Measurements from ENCODE around the gene TMCO4.

TMCO4 gene

DNA sequence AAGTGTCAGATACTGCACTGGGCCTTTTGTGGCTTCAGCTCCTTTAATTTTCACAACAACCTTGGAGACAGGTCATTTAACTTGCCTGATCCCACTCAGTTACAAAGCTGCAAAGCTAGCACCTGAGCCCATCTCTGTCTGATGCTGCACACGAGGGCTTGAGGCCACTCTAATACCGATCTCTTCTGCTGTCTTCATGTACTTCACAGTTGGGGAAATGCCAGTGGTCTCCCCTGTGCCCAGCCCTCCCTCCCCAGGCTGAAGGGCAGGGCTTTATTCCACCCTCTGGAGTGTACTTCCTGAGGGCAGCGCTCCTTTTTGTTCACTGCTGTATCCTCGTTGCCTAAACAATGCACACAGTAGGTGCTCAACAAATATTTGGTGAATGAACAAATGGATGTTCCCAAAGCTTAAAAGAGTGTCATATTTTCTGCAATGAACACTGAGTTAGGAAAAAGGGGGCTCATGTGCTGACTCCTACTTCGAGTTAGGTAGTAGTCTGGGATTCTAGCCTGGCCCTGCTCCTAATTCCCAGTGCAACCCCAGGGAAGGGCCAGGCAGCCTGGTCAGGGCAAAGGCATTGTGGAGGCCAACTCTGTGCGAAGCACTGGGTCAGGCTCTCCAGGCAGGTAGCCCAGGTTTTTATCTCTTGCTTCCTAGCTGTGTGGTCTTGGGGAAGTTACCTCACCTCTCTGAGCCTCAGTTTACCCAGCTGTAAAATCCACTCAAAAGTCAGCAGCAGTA, 1.1 kb downstream of the TMCO4 start:
- TF ChIP-seq ARNTL (CRISPR knock-in tag; IDR thresholded peaks at IDR 0.05; ENCODE audit: borderline replicate concordance, low read depth), result no peak
- TF ChIP-seq ZC3H10 (CRISPR knock-in tag; IDR thresholded peaks at IDR 0.05), result no peak
- no peak for TF ChIP-seq ZFP30 (CRISPR knock-in tag; IDR thresholded peaks at IDR 0.05)
- no peak for ATAC-seq

DNA sequence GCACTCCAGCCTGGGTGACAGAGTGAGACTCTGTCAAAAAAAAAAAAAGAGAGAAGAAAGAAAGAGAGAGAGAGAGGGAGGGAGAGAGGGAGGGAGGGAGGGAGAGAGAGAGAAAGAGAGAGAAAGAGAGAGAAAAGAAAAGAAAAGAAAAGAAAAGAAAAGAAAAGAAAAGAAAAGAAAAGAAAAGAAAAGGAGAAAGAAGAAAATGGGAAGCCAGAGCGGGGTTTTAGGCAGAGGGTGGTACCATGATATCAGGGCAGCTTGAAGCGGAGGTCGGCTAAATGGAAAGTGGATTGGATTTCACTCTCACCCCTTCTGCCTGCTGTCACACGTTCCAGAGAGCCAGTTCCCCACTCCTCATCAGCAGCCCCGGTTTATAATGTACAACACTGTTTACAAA, 1.9 kb downstream of the TMCO4 start:
- no peak for ATAC-seq
- TF ChIP-seq SNAI2 (CRISPR knock-in tag; IDR thresholded peaks at IDR 0.05), result no peak
- no peak for TF ChIP-seq ZFP30 (CRISPR knock-in tag; IDR thresholded peaks at IDR 0.05)
- TF ChIP-seq ZNF70 (CRISPR knock-in tag; IDR thresholded peaks at IDR 0.05), result no peak
- no peak for TF ChIP-seq TOX (CRISPR knock-in tag; IDR thresholded peaks at IDR 0.05; ENCODE audit: borderline replicate concordance)
- TF ChIP-seq ESRRG (CRISPR knock-in tag; IDR thresholded peaks at IDR 0.05), result no peak
- no peak for TF ChIP-seq ZFP3 (CRISPR knock-in tag; IDR thresholded peaks at IDR 0.05)
- no peak for TF ChIP-seq TCF4 (CRISPR knock-in tag; IDR thresholded peaks at IDR 0.05; ENCODE audit: borderline replicate concordance)
- no peak for TF ChIP-seq ARNTL (CRISPR knock-in tag; IDR thresholded peaks at IDR 0.05; ENCODE audit: borderline replicate concordance, low read depth)
- TF ChIP-seq, protein P1, sequence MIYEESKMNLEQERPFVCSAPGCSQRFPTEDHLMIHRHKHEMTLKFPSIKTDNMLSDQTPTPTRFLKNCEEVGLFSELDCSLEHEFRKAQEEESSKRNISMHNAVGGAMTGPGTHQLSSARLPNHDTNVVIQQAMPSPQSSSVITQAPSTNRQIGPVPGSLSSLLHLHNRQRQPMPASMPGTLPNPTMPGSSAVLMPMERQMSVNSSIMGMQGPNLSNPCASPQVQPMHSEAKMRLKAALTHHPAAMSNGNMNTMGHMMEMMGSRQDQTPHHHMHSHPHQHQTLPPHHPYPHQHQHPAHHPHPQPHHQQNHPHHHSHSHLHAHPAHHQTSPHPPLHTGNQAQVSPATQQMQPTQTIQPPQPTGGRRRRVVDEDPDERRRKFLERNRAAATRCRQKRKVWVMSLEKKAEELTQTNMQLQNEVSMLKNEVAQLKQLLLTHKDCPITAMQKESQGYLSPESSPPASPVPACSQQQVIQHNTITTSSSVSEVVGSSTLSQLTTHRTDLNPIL (CRISPR knock-in tag; IDR thresholded peaks at IDR 0.05; ENCODE audit: low read depth), result no peak
- no peak for TF ChIP-seq ZNF8 (CRISPR knock-in tag; IDR thresholded peaks at IDR 0.05)
- TF ChIP-seq, protein P2, sequence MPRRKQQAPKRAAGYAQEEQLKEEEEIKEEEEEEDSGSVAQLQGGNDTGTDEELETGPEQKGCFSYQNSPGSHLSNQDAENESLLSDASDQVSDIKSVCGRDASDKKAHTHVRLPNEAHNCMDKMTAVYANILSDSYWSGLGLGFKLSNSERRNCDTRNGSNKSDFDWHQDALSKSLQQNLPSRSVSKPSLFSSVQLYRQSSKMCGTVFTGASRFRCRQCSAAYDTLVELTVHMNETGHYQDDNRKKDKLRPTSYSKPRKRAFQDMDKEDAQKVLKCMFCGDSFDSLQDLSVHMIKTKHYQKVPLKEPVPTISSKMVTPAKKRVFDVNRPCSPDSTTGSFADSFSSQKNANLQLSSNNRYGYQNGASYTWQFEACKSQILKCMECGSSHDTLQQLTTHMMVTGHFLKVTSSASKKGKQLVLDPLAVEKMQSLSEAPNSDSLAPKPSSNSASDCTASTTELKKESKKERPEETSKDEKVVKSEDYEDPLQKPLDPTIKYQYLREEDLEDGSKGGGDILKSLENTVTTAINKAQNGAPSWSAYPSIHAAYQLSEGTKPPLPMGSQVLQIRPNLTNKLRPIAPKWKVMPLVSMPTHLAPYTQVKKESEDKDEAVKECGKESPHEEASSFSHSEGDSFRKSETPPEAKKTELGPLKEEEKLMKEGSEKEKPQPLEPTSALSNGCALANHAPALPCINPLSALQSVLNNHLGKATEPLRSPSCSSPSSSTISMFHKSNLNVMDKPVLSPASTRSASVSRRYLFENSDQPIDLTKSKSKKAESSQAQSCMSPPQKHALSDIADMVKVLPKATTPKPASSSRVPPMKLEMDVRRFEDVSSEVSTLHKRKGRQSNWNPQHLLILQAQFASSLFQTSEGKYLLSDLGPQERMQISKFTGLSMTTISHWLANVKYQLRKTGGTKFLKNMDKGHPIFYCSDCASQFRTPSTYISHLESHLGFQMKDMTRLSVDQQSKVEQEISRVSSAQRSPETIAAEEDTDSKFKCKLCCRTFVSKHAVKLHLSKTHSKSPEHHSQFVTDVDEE (CRISPR knock-in tag; IDR thresholded peaks at IDR 0.05), result no peak
- TF ChIP-seq, protein P3, sequence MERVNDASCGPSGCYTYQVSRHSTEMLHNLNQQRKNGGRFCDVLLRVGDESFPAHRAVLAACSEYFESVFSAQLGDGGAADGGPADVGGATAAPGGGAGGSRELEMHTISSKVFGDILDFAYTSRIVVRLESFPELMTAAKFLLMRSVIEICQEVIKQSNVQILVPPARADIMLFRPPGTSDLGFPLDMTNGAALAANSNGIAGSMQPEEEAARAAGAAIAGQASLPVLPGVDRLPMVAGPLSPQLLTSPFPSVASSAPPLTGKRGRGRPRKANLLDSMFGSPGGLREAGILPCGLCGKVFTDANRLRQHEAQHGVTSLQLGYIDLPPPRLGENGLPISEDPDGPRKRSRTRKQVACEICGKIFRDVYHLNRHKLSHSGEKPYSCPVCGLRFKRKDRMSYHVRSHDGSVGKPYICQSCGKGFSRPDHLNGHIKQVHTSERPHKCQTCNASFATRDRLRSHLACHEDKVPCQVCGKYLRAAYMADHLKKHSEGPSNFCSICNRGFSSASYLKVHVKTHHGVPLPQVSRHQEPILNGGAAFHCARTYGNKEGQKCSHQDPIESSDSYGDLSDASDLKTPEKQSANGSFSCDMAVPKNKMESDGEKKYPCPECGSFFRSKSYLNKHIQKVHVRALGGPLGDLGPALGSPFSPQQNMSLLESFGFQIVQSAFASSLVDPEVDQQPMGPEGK (CRISPR knock-in tag; IDR thresholded peaks at IDR 0.05; ENCODE audit: borderline replicate concordance), result no peak
- no peak for TF ChIP-seq RARB (CRISPR knock-in tag; IDR thresholded peaks at IDR 0.05)

DNA sequence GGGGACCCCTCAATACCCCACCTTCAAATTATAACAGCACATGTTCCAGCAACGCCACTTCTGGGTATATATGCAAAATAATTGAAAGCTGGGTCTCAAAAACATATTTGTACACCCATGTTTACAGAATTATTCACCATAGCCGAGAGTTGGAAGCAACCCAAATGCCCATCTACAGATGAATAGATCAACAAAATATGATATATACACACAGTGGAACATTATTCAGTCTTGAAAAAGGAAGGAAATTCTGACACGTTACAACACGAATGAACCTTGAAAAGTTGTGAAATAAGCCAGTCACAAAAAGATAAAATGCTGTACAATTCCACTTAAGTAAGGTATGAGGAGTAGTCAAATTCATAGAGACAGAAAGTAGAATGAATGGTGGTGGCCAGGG, 5.1 kb downstream of the TMCO4 start:
- TF ChIP-seq ZC3H10 (CRISPR knock-in tag; IDR thresholded peaks at IDR 0.05), result no peak
- ATAC-seq, result no peak

DNA sequence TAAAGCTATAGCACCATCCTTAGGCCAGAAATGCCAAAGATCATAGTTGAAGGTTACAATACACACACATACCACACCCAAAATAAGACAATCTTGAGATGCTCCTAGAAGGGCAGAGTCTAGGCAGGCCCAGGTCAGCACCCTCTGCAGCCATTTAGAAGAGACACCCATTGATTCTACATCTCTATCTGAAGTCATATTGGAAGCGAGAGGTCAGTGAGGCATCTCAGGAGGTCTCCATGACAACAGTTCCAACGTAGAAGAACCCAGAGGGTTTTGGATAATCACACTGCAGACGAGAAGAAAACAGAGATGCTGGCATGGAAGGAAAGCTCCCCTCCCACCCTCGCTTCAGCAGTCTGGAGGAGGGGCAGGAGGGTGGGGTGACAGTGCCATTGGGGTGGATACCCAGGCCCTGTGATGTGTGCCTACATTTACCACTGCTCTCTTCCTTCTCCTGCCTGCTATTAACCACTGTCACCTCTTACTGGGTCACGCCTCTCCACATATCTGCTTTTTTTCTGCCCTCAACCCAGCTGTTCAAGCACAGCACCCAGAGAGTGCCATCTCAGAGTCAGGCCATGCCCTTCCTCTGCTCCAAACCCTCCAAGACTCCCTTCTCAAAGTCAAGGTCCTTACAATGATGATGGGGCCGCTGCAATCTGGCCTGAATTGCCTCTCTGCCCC, 6.2 kb downstream of the TMCO4 start:
- ATAC-seq, result no peak
- TF ChIP-seq, protein P3 (CRISPR knock-in tag; IDR thresholded peaks at IDR 0.05; ENCODE audit: borderline replicate concordance), result no peak
- TF ChIP-seq TOX (CRISPR knock-in tag; IDR thresholded peaks at IDR 0.05; ENCODE audit: borderline replicate concordance) (no peak), ZNF70 (CRISPR knock-in tag; IDR thresholded peaks at IDR 0.05) (no peak)

DNA sequence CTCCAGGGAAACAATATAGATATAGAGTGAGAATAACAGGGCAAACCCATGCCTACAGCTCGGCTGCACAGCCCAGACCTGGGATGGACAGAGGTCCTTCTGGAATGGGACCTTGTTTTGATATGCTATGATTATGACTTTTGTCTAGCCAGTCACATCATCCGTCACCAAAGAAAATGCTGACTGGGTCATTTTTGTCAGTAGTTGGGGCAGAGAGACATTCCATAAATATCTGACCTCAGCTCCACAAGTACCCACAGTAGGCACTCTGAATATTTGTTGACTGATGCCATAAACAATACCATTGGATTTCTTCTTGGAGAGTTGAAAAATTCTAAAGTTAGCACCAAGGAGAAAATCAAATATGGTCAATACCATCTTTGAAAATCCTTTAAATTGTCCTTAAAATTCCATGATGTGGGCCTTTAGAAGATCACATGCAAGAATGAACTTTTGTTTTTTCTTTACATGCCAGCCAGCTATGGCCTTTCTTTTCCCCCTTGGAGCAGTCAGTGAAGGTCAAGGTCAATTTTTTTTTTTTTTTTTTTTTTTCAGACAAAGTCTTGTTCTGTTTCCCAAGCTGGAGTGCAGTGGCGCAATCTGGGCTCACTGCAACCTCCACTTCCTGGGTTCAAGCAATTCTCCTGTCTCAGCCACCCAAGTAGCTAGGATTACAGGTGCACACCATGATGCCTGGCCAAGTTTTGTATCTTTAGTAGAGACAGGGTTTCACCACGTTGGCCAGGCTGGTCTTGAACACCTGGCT, 7.3 kb downstream of the TMCO4 start:
- ATAC-seq, result no peak
- TF ChIP-seq ARNTL (CRISPR knock-in tag; IDR thresholded peaks at IDR 0.05; ENCODE audit: borderline replicate concordance, low read depth) (no peak), GLIS3 (CRISPR knock-in tag; IDR thresholded peaks at IDR 0.05) (no peak), BACH2 (CRISPR knock-in tag; IDR thresholded peaks at IDR 0.05; ENCODE audit: borderline replicate concordance) (no peak), ISL1 (CRISPR knock-in tag; IDR thresholded peaks at IDR 0.05) (no peak), ZNF8 (CRISPR knock-in tag; IDR thresholded peaks at IDR 0.05) (no peak), ZFP3 (CRISPR knock-in tag; IDR thresholded peaks at IDR 0.05) (no peak), PPARA (CRISPR knock-in tag; IDR thresholded peaks at IDR 0.05; ENCODE audit: borderline replicate concordance) (no peak), ZNF565 (CRISPR knock-in tag; conservative IDR thresholded peaks at IDR 0.05; ENCODE audit: low read depth) (no peak)
- TF ChIP-seq, protein P1 (CRISPR knock-in tag; IDR thresholded peaks at IDR 0.05; ENCODE audit: low read depth), result no peak
- TF ChIP-seq, protein P3 (CRISPR knock-in tag; IDR thresholded peaks at IDR 0.05; ENCODE audit: borderline replicate concordance), result no peak
